GM13976 (cell line): ENCODE measurements around the gene WASL.

Experiments used
- DNase-seq: peaks from one replicate; pipeline ENCODE4 v3.0.0; 2012; ENCODE audit warnings: low spot score
- in situ Hi-C: fragments of 300-500 bp; cut with MboI; formaldehyde crosslinking; loops from one replicate; pipeline ENCODE4 v1.12.0; 2022; ENCODE audit warnings: low sequenced_read_pairs, mixed read lengths, inconsistent platforms; ENCODE audit not compliant: unreplicated experiment
- TF ChIP-seq, protein P1 (sequence below): IDR thresholded peaks from 2 replicates; pipeline ENCODE4 v1.5.1; 2012; ENCODE audit warnings: borderline replicate concordance, mild to moderate bottlenecking; ENCODE audit not compliant: insufficient read depth; ENCODE audit errors: extremely low read depth, missing control alignments, control extremely low read depth

The WASL gene

DNA sequence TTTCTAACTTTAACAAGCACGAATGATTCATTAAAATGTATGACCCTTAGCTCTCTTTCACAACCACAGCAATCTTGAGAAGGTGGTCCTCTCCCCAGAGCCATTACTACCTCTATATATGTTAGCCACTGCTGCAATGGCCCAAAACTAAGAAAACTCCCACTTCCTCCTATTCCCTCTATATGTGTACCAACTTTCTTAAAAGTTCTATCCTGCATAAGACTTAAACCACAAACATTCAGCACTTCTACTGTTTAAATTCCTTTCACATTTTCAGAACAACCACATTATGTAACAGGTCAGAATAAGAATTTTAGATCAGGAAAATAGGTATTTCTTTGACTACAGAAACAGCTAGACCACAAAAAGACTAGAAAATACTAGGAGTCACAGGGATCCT lies 36.2 kb downstream of the WASL start:
- TF ChIP-seq, protein P1, sequence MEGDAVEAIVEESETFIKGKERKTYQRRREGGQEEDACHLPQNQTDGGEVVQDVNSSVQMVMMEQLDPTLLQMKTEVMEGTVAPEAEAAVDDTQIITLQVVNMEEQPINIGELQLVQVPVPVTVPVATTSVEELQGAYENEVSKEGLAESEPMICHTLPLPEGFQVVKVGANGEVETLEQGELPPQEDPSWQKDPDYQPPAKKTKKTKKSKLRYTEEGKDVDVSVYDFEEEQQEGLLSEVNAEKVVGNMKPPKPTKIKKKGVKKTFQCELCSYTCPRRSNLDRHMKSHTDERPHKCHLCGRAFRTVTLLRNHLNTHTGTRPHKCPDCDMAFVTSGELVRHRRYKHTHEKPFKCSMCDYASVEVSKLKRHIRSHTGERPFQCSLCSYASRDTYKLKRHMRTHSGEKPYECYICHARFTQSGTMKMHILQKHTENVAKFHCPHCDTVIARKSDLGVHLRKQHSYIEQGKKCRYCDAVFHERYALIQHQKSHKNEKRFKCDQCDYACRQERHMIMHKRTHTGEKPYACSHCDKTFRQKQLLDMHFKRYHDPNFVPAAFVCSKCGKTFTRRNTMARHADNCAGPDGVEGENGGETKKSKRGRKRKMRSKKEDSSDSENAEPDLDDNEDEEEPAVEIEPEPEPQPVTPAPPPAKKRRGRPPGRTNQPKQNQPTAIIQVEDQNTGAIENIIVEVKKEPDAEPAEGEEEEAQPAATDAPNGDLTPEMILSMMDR: no peak
- in situ Hi-C loops: no loop called here

GRCh38 chr7:123711832-123712293 lies 36.9 kb downstream of the WASL start:
- no peak for DNase-seq
- in situ Hi-C loops: no loop called here
- TF ChIP-seq, protein P1: no peak

More for the DNA sequence above, 36.2 kb downstream of the WASL start:
- no peak for DNase-seq

- in situ Hi-C loops: no loop called here
- TF ChIP-seq, protein P1: no peak
- no peak for DNase-seq
Measured at GRCh38 chr7:123710683-123711082, 38.1 kb downstream of the WASL start.

DNA sequence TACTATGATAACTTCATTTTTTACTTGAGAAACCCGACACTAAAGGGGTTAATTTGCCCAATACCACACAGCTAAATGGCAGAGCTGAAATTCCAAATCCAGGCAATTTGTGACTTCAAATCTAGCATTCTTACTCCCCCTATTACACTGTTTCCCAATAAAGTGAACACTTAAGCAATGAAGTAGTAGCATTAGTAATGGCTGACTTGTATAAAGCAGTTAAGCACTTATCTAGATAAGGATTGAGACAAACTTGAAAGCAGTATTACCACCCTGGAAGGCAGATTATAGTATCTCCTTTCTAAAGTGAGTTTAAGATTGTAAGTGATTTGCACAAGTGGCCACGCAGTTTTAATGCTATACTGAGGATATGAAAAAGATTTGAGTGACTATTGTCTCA lies 39.3 kb downstream of the WASL start:
- TF ChIP-seq, protein P1: no peak
- in situ Hi-C loops: no loop called here
- DNase-seq: no peak

DNA sequence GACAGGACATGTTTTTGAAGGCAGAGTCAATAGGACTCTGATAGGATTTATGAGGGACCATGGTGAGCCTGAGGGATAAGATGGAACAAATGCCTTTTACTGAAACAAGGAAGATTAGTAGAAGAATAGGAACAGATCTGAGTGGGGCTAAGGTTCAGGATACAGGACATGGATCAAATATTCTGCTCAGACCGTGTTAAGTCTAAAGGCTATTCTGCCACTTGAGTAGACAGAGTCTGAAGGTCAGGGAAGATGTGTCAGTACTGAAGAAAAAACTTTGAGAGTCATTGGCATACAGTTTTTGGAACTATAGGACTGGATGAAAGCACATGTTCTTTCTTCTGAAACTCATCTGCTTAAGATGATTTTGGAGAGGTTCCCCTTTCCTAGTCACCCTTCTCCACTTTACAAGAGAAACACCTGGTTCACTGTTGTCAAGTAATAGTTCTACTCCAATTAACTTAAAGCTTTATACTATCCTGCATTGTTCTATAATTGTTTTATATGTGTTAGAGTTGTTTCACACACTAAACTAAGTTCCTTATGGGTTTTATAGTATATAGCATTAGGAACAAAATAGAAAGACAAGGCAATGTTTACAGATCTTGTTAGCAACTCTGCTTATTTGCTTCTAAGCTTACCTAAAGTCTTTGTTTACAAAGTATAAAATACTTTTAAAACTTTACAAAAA lies 43.4 kb downstream of the WASL start:
- in situ Hi-C loops: no loop called here
- TF ChIP-seq, protein P1: no peak
- no peak for DNase-seq

- no peak for DNase-seq
- TF ChIP-seq, protein P1: no peak
- in situ Hi-C loops: loop anchor here (25.0 kb wide), 1 partner anchor 166 kb away; no protein-coding TSS in a partner anchor
Measured at GRCh38 chr7:123695944-123696677, 52.7 kb downstream of the WASL start.
